ENCODE measurements around the gene HAAO.
"Not testable (repeated sequence)": the region's sequence is repeated elsewhere in the genome, so short reads cannot be mapped to it uniquely, and the experiment has no call there.

The HAAO gene

GRCh38 chr2:42742740-42743658 lies 49.4 kb downstream of the HAAO start:
- DNase-seq = no peak

GRCh38 chr2:42741140-42741539 lies 51.2 kb downstream of the HAAO start:
- DNase-seq = no peak

- DNase-seq = no peak
Measured at GRCh38 chr2:42736598-42737322, 55.6 kb downstream of the HAAO start.

- no peak for DNase-seq
Measured at GRCh38 chr2:42733852-42734251, 58.5 kb downstream of the HAAO start.

- DNase-seq = not testable (repeated sequence)
Measured at GRCh38 chr2:42731316-42731715, 61.1 kb downstream of the HAAO start.

- DNase-seq = no peak
Measured at GRCh38 chr2:42726680-42727079, 65.7 kb downstream of the HAAO start.

GRCh38 chr2:42725657-42726056 lies 66.7 kb downstream of the HAAO start:
- DNase-seq = no peak

GRCh38 chr2:42724886-42725285 lies 67.5 kb downstream of the HAAO start:
- DNase-seq = no peak

- DNase-seq = no peak
Measured at GRCh38 chr2:42723465-42723864, 68.9 kb downstream of the HAAO start.

GRCh38 chr2:42722320-42723190 lies 69.8 kb downstream of the HAAO start:
- no peak for DNase-seq

- no peak for DNase-seq
Measured at GRCh38 chr2:42721898-42722297, 70.5 kb downstream of the HAAO start.
